Activated CD8-positive, alpha-beta T cell treated with anti-CD3 and anti-CD28 coated beads for 36 hours (primary cell): ENCODE results near the gene AMBN. TPM values are rescaled to one million over a fixed set of nuclear protein-coding genes. Genes with fewer than 3 reads are reported as not detected.

Experiments used
- ATAC-seq: fragments of 200-7000 bp; cut with Tn5 transposase; one replicate; pipeline ENCODE4 v1.10.0; 2021; ENCODE audit warnings: mild to moderate bottlenecking, moderate library complexity
- CTCF ChIA-PET: fragments of 350-600 bp; sonication (Branson Sonifier 250); formaldehyde crosslinking; loops from one replicate; lab custom pipeline; 2021; ENCODE audit warnings: antibody characterized with exemption; lab: Charles Lee
- POLR2A ChIA-PET: fragments of 350-600 bp; sonication (Branson Sonifier 250); formaldehyde crosslinking; loops from one replicate; lab custom pipeline; 2021; ENCODE audit warnings: antibody characterized with exemption; lab: Charles Lee
- DNase-seq: peaks from one replicate; pipeline ENCODE4 v3.0.0-alpha.2; 2020
- H3K27ac Mint-ChIP-seq: one replicate; pipeline ENCODE4 v1.8.0; 2021; ENCODE audit warnings: mild to moderate bottlenecking, mixed read lengths
- H3K27me3 Mint-ChIP-seq: one replicate; pipeline ENCODE4 v1.8.0; 2021; ENCODE audit warnings: mixed read lengths
- H3K36me3 Mint-ChIP-seq: one replicate; pipeline ENCODE4 v1.8.0; 2021; ENCODE audit warnings: low read depth, mixed read lengths
- H3K4me1 Mint-ChIP-seq: one replicate; pipeline ENCODE4 v1.8.0; 2021; ENCODE audit warnings: low read depth, mixed read lengths
- H3K4me3 Mint-ChIP-seq: one replicate; pipeline ENCODE4 v1.8.0; 2021; ENCODE audit warnings: mild to moderate bottlenecking, moderate library complexity, mixed read lengths
- H3K9me3 Mint-ChIP-seq: one replicate; pipeline ENCODE4 v1.8.0; 2021; ENCODE audit warnings: mixed read lengths
- intact Hi-C: fragments of 100-400 bp; cut with micrococcal nuclease; formaldehyde crosslinking; loops from one replicate; pipeline ENCODE4 v1.10.0; 2022
- total RNA-seq, 2 experiments: library from RNA; stranded (reverse); gene quantifications; one replicate each; pipeline ENCODE4 v1.2.3, GENCODE V29; 2021
- TF ChIP-seq, protein P1 (sequence below): fragments of 200-600 bp; IDR thresholded peaks from one replicate; pipeline ENCODE4 v1.8.0; 2022; ENCODE audit warnings: antibody characterized with exemption, mild to moderate bottlenecking

The AMBN gene
- total RNA-seq, 2 experiments from 2014 or later: not detected

- CTCF ChIA-PET: interaction anchor here (1.1 to 2.5 kb wide), 6 partner anchors 10 to 302 kb away, joined by 3 to 11 read pairs (median 5); no protein-coding TSS in a partner anchor
- TF ChIP-seq, protein P1, sequence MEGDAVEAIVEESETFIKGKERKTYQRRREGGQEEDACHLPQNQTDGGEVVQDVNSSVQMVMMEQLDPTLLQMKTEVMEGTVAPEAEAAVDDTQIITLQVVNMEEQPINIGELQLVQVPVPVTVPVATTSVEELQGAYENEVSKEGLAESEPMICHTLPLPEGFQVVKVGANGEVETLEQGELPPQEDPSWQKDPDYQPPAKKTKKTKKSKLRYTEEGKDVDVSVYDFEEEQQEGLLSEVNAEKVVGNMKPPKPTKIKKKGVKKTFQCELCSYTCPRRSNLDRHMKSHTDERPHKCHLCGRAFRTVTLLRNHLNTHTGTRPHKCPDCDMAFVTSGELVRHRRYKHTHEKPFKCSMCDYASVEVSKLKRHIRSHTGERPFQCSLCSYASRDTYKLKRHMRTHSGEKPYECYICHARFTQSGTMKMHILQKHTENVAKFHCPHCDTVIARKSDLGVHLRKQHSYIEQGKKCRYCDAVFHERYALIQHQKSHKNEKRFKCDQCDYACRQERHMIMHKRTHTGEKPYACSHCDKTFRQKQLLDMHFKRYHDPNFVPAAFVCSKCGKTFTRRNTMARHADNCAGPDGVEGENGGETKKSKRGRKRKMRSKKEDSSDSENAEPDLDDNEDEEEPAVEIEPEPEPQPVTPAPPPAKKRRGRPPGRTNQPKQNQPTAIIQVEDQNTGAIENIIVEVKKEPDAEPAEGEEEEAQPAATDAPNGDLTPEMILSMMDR: no peak
- H3K36me3 Mint-ChIP-seq: no peaks in the 10 kb centered on the region
- H3K4me1 Mint-ChIP-seq: peaks cover 6% of the 10 kb centered on the region
- no peak overlapping the region for H3K27ac Mint-ChIP-seq
- no peak overlapping the region for H3K4me3 Mint-ChIP-seq
- no peaks in the 10 kb centered on the region for H3K27me3 Mint-ChIP-seq
- no peaks in the 10 kb centered on the region for H3K9me3 Mint-ChIP-seq
- intact Hi-C loops: no loop called here
- DNase-seq: no peak
- POLR2A ChIA-PET: interaction anchor here (0.6 kb wide), 1 partner anchor 84 kb away, joined by 3 read pairs; no protein-coding TSS in a partner anchor
- no peak for ATAC-seq
Measured at GRCh38 chr4:70559924-70560323, 32.1 kb upstream of the AMBN start.

- Mint-ChIP-seq H3K27me3 (no peaks in the 10 kb centered on the region), H3K4me3 (no peak overlapping the region), H3K36me3 (no peaks in the 10 kb centered on the region), H3K27ac (no peak overlapping the region), H3K9me3 (no peaks in the 10 kb centered on the region), H3K4me1 (peaks cover 4% of the 10 kb centered on the region)
- DNase-seq (no peak), ATAC-seq (no peak)
- ChIA-PET CTCF (no interaction called here), POLR2A (no interaction called here)
- TF ChIP-seq, protein P1: no peak
- intact Hi-C loops: no loop called here
Measured at GRCh38 chr4:70564033-70564432, 28.0 kb upstream of the AMBN start.

DNA sequence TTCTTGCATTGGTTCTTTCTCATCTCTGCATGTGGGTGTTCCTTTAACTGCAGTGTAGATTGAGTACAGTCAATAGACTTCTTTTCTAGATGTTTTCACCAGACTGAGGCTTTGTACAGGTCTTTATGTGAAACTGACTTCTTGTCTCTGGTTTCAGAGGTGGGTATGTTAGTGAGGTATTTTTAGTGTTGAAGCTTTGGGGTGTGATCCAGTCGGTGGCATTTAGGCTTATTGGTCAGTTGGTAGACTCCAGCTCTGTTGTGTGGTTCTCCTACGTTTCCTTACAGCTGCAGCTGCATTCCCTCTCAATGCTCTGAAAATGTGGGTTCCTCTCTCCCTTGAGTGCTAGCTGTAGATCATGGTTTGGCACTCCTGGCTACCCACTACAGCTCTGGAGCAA, 21.3 kb upstream of the AMBN start:
- H3K36me3 Mint-ChIP-seq: no peaks in the 10 kb centered on the region
- intact Hi-C loops: no loop called here
- TF ChIP-seq, protein P1: no peak
- no peak overlapping the region for H3K27ac Mint-ChIP-seq
- no peaks in the 10 kb centered on the region for H3K4me1 Mint-ChIP-seq
- DNase-seq (no peak), ATAC-seq (no peak)
- no peaks in the 10 kb centered on the region for H3K9me3 Mint-ChIP-seq
- ChIA-PET POLR2A (no interaction called here), CTCF (no interaction called here)
- H3K27me3 Mint-ChIP-seq: peaks cover 2% of the 10 kb centered on the region
- H3K4me3 Mint-ChIP-seq: no peak overlapping the region

DNA sequence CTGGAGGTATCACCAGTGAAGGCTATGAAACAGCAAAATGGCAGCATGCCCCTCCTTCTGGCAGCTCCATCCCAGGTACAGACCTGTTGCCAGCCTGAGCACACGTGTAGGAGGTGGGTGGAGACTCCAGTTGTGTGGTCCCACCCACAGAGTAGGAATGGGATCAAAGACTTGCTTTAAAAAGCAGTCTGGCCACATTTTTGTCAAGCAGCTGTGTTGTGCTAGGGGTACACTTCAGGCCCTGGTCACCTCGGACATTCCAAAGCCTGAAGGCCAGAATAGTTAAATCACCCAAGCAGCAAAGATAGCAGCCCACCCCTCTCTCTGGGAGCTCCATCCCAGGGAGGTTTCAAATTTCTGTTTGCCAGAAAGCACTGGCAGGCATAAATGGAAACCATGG, 20.3 kb upstream of the AMBN start:
- Mint-ChIP-seq H3K4me1 (no peaks in the 10 kb centered on the region), H3K36me3 (no peaks in the 10 kb centered on the region), H3K27ac (no peak overlapping the region), H3K27me3 (peaks cover 2% of the 10 kb centered on the region), H3K9me3 (no peaks in the 10 kb centered on the region), H3K4me3 (no peak overlapping the region)
- intact Hi-C loops: no loop called here
- DNase-seq: no peak
- ATAC-seq: no peak
- ChIA-PET POLR2A (no interaction called here), CTCF (interaction anchor here (1.6 kb wide), 1 partner anchor 12 kb away, joined by 5 read pairs; no protein-coding TSS in a partner anchor)
- TF ChIP-seq, protein P1: no peak

- intact Hi-C loops: no loop called here
- no peak overlapping the region for H3K27ac Mint-ChIP-seq
- CTCF ChIA-PET: no interaction called here
- TF ChIP-seq, protein P1: no peak
- no peaks in the 10 kb centered on the region for H3K36me3 Mint-ChIP-seq
- no peak for ATAC-seq
- no peaks in the 10 kb centered on the region for H3K9me3 Mint-ChIP-seq
- H3K4me3 Mint-ChIP-seq: no peak overlapping the region
- H3K4me1 Mint-ChIP-seq: no peaks in the 10 kb centered on the region
- H3K27me3 Mint-ChIP-seq: peaks cover 3% of the 10 kb centered on the region
- DNase-seq: no peak
- POLR2A ChIA-PET: no interaction called here
Measured at GRCh38 chr4:70575964-70576363, 16.1 kb upstream of the AMBN start.
